ENCODE results near the gene TSSK2. TPM values are rescaled to one million over a fixed set of nuclear protein-coding genes. Genes with fewer than 3 reads are reported as not detected.
"Not testable (repeated sequence)": the region's sequence is repeated elsewhere in the genome, so short reads cannot be mapped to it uniquely, and the experiment has no call there.

Gene TSSK2
- total RNA-seq (2012; rRNA removed): not detected in 2 replicates

DNA sequence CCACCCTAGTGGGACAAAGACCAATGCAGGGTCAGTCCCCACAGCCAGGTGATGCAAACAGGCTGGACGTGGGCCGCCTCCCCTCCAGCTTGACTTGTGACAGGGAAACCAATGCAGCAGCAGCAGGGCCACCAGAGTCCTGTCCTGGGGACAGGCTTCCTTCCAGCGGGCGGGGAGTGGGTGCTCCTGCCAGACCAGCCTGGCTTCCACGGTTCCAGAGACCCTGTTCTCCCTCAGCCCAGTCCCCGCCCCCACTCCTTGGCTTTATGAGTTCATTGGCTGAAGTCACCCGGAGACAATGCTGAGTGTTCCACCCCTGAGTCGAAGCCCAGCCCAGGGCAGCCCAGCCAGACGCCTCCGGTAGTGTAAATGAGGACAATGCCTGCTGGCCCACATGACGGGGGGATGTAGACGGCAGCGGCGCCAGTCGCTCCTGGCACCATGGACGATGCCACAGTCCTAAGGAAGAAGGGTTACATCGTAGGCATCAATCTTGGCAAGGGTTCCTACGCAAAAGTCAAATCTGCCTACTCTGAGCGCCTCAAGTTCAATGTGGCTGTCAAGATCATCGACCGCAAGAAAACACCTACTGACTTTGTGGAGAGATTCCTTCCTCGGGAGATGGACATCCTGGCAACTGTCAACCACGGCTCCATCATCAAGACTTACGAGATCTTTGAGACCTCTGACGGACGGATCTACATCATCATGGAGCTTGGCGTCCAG, at the start of gene TSSK2:
TSS of gene TSSK2 (plus strand) at position 350 of the 726 bp plus-strand sequence. CDS start at position 442, 92 bp downstream.
- no peaks in the 10 kb centered on the region for H3K9me3 ChIP-seq (replicated peaks; ENCODE audit: low read length)
- H3K27me3 ChIP-seq (ENCODE audit: control insufficient read depth, insufficient read depth, low read length): no peaks in the 10 kb centered on the region
- no peak within 1 kb of the TSS for H3K4me3 ChIP-seq (ENCODE audit: low read length)
- no peak within 1 kb of the TSS for H3K9ac ChIP-seq (ENCODE audit: low read depth, low read length)
- H3K4me1 ChIP-seq (ENCODE audit: control insufficient read depth, insufficient read depth, low read length): no peaks in the 10 kb centered on the region
- H3K36me3 ChIP-seq (ENCODE audit: insufficient read depth, low read length): peaks cover 41% of the 10 kb centered on the region
- no peak within 1 kb of the TSS for H3K4me2 ChIP-seq (ENCODE audit: low read length)

DNA sequence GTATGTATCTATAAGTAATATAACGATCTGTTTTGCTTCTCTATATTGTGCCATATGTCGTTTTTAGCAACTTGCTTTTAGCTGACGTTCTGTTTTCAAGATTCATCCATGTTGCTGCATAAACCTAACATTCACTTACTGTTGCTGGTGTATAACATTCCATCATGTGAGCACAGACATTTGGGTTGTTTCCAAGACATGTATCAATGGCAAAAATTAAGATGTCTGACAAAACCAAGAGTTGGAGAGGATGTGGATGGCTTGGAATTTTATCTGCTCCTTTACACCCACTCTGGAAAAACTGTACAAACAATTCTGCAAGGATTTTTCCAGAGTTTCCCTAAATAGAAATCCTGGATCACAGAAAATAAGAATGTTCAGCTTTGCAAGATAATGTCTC, 49.8 kb upstream of the TSSK2 start:
- Histone ChIP-seq H3K4me2 (ENCODE audit: low read length) (no peak overlapping the region), H3K4me3 (ENCODE audit: low read length) (no peak overlapping the region), H3K9me3 (replicated peaks; ENCODE audit: low read length) (no peaks in the 10 kb centered on the region), H3K27me3 (ENCODE audit: control insufficient read depth, insufficient read depth, low read length) (no peaks in the 10 kb centered on the region), H3K9ac (ENCODE audit: low read depth, low read length) (no peak overlapping the region), H3K36me3 (ENCODE audit: insufficient read depth, low read length) (peaks cover 15% of the 10 kb centered on the region), H3K4me1 (ENCODE audit: control insufficient read depth, insufficient read depth, low read length) (peaks cover 11% of the 10 kb centered on the region)

DNA sequence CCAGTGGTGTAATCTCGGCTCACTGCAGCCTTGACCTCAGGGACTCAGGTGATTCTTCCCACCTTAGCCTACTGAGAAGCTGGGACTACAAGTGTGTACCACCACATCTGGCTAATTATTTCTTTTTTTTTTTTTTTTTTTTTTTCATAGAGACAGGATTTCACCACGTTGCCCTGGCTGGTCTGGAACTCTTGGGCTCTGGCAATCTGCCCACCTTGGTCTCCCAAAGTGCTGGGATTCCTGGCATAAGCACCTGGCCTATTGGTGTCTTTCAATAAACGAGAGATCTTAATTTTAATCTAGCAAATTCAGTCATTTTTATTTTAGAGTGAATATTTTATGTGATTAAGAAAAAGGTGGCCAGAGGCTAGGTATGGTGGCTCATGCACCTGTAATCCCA, 49.0 kb upstream of the TSSK2 start:
- H3K36me3 ChIP-seq (ENCODE audit: insufficient read depth, low read length): peaks cover 15% of the 10 kb centered on the region
- no peaks in the 10 kb centered on the region for H3K27me3 ChIP-seq (ENCODE audit: control insufficient read depth, insufficient read depth, low read length)
- H3K4me2 ChIP-seq (ENCODE audit: low read length): no peak overlapping the region
- no peak overlapping the region for H3K9ac ChIP-seq (ENCODE audit: low read depth, low read length)
- H3K4me3 ChIP-seq (ENCODE audit: low read length): no peak overlapping the region
- H3K4me1 ChIP-seq (ENCODE audit: control insufficient read depth, insufficient read depth, low read length): peaks cover 18% of the 10 kb centered on the region
- H3K9me3 ChIP-seq (replicated peaks; ENCODE audit: low read length): no peaks in the 10 kb centered on the region

DNA sequence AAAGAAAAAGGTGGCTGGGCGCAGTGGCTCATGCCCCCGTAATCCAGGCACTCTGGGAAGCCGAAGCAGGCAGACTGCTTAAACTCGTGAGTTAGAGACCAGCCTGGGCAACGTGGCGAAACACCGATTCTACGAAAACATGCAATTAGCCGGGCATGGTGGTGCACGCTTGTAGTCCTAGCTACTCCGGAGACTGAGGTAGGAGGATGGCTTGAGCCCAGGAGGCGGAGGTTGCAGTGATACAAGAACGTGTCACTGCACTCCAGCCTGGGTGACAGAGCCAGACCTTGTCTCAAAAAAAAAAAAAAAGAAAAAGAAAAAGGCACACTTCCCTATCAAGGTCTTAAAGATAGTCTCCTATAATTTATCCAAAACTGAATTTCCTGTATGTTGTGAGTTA, 48.3 kb upstream of the TSSK2 start:
- Histone ChIP-seq H3K9ac (ENCODE audit: low read depth, low read length) (no peak overlapping the region), H3K9me3 (replicated peaks; ENCODE audit: low read length) (no peaks in the 10 kb centered on the region), H3K4me3 (ENCODE audit: low read length) (no peak overlapping the region), H3K4me1 (ENCODE audit: control insufficient read depth, insufficient read depth, low read length) (peaks cover 20% of the 10 kb centered on the region), H3K36me3 (ENCODE audit: insufficient read depth, low read length) (peaks cover 16% of the 10 kb centered on the region), H3K27me3 (ENCODE audit: control insufficient read depth, insufficient read depth, low read length) (no peaks in the 10 kb centered on the region), H3K4me2 (ENCODE audit: low read length) (no peak overlapping the region)

DNA sequence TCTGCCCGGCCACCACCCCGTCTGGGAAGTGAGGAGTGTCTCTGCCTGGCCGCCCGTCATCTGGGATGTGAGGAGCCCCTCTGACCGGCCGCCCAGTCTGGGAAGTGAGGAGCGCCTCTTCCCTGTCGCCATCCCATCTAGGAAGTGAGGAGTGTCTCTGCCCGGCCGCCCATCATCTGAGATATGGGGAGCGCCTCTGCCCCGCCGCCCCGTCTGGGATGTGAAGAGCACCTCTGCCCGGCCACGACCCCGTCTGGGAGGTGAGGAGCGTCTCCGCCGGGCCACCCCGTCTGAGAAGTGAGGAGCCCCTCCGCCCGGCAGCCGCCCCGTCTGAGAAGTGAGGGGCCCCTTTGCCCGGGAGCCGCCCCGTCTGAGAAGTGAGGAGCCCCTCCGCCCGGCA, 47.0 kb upstream of the TSSK2 start:
- H3K9me3 ChIP-seq (replicated peaks; ENCODE audit: low read length); H3K4me3 ChIP-seq (ENCODE audit: low read length); H3K27me3 ChIP-seq (ENCODE audit: control insufficient read depth, insufficient read depth, low read length); H3K4me2 ChIP-seq (ENCODE audit: low read length); H3K9ac ChIP-seq (ENCODE audit: low read depth, low read length): not testable (repeated sequence)
- Histone ChIP-seq H3K4me1 (ENCODE audit: control insufficient read depth, insufficient read depth, low read length) (peaks cover 20% of the 10 kb centered on the region), H3K36me3 (ENCODE audit: insufficient read depth, low read length) (peaks cover 23% of the 10 kb centered on the region)

DNA sequence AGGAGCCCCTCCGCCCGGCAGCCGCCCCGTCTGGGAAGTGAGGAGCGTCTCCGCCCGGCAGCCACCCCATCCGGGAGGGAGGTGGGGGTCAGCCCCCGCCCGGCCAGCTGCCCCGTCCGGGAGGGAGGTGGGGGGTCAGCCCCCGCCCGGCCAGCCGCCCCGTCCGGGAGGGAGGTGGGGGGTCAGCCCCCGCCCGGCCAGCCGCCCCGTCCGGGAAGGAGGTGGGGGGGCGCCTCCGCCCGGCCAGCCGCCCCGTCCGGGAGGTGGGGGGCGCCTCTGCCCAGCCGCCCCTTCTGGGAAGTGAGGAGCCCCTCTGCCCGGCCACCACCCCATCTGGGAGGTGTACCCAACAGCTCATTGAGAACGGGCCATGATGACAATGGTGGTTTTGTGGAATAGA, 46.5 kb upstream of the TSSK2 start:
- peaks cover 23% of the 10 kb centered on the region for H3K36me3 ChIP-seq (ENCODE audit: insufficient read depth, low read length)
- peaks cover 20% of the 10 kb centered on the region for H3K4me1 ChIP-seq (ENCODE audit: control insufficient read depth, insufficient read depth, low read length)
- H3K9ac ChIP-seq (ENCODE audit: low read depth, low read length); H3K27me3 ChIP-seq (ENCODE audit: control insufficient read depth, insufficient read depth, low read length); H3K4me2 ChIP-seq (ENCODE audit: low read length); H3K9me3 ChIP-seq (replicated peaks; ENCODE audit: low read length); H3K4me3 ChIP-seq (ENCODE audit: low read length): not testable (repeated sequence)

DNA sequence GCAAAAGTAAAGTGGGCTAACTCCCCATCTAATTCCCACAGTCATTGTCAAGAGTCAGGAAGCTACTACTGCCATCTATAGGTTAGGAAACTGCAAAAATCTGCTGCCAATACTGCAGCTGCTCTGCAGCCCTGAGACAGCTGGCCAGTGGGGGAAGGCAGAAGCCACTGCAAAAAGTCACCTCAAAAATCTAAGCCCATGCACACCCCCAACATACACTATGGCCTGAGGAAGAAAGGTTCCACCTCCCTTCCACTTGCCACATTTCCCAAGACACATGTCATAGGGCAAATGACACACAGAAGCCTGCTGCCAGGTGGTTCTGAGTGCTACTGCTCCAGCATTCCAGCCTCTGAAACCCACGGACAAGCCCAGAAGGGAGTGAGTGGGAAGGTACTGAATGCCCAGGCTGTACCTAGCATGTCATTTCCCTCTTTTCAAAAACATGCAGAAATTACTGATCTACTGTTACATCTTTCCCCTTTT, 45.8 kb upstream of the TSSK2 start:
- Histone ChIP-seq H3K36me3 (ENCODE audit: insufficient read depth, low read length) (peaks cover 19% of the 10 kb centered on the region), H3K4me3 (ENCODE audit: low read length) (no peak overlapping the region), H3K9me3 (replicated peaks; ENCODE audit: low read length) (no peaks in the 10 kb centered on the region), H3K9ac (ENCODE audit: low read depth, low read length) (no peak overlapping the region), H3K27me3 (ENCODE audit: control insufficient read depth, insufficient read depth, low read length) (no peaks in the 10 kb centered on the region), H3K4me2 (ENCODE audit: low read length) (no peak overlapping the region), H3K4me1 (ENCODE audit: control insufficient read depth, insufficient read depth, low read length) (peaks cover 20% of the 10 kb centered on the region)

DNA sequence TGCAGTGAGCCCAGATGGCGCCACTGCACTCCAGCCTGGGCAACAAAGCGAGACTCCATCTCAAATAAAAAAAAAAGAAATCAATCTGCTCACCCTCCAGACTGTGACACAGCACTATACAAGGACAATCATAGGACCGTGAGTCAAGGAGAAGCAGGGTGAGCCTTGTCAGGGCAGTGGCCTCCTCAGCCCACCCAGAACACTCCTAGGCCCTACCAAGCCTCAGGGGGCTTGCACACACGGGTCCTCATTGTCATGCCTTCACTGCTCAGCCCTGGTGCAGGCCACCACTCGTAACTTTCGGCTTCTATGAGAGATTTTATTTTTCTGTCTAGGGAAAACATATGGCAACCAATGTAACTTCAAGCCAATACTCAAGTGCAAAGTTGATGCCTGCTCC, 44.7 kb upstream of the TSSK2 start:
- no peak overlapping the region for H3K9ac ChIP-seq (ENCODE audit: low read depth, low read length)
- no peak overlapping the region for H3K4me2 ChIP-seq (ENCODE audit: low read length)
- no peaks in the 10 kb centered on the region for H3K27me3 ChIP-seq (ENCODE audit: control insufficient read depth, insufficient read depth, low read length)

DNA sequence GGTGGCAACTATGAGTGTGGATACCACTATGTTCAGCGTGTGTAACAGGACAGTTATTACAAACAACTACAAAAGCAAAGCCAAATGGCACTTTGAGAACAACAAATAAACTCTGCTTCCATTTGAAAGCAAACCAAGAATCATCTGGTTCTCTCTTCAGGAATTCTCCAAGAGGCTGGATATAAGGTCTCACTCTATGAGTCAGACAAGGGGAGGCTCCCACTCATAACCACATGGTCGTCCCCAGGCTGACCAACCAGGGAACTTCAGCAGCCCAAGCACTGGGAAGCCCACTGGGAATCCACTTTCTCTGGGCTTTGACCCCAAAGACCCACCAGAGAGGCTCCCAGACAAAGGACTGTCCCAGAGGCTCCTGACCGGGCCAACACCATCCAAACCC, 44.2 kb upstream of the TSSK2 start:
- Histone ChIP-seq H3K9ac (ENCODE audit: low read depth, low read length) (no peak overlapping the region), H3K27me3 (ENCODE audit: control insufficient read depth, insufficient read depth, low read length) (no peaks in the 10 kb centered on the region), H3K4me3 (ENCODE audit: low read length) (peak overlapping the region; percentile 22), H3K4me2 (ENCODE audit: low read length) (no peak overlapping the region), H3K9me3 (replicated peaks; ENCODE audit: low read length) (no peaks in the 10 kb centered on the region), H3K36me3 (ENCODE audit: insufficient read depth, low read length) (peaks cover 11% of the 10 kb centered on the region), H3K4me1 (ENCODE audit: control insufficient read depth, insufficient read depth, low read length) (peaks cover 20% of the 10 kb centered on the region)

More for the DNA sequence above, 44.7 kb upstream of the TSSK2 start:
- no peaks in the 10 kb centered on the region for H3K9me3 ChIP-seq (replicated peaks; ENCODE audit: low read length)
- peak overlapping the region; percentile 22 for H3K4me3 ChIP-seq (ENCODE audit: low read length)
- H3K4me1 ChIP-seq (ENCODE audit: control insufficient read depth, insufficient read depth, low read length): peaks cover 20% of the 10 kb centered on the region
- peaks cover 11% of the 10 kb centered on the region for H3K36me3 ChIP-seq (ENCODE audit: insufficient read depth, low read length)

DNA sequence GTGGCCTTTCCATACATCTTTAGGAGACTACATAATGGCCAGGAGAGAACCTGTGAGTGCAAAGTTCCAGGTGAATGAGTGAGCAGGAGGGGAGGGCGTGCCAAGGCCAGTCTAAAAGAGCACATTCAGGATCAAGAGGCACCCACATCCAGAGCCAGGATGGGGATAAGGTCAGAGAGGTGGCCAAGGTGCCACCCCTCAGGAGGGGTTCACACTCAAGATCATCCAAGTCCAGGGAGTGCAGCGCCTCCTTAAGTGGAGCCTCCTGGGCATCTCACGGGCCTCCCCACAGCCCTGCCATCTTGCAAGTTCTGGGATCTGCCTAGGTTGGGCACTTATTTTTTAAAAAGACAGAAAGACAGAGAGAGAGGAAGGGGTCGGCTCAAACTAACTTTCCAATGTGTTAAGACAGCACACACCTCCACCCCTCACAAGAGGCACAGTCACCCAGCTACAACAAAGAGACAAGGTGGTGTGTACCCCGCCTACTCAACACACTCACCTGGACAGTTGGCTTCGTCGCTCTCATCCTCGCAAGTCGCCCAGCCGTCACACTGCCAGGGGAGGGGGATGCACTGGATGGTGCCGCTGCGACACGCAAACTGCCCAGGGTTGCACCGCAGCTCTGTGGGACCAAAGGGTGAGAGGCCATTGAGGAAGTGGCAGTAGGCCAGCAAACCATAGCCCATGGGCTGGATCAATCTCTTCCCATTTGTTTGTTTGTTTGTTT, 42.1 kb upstream of the TSSK2 start:
- no peaks in the 10 kb centered on the region for H3K9me3 ChIP-seq (replicated peaks; ENCODE audit: low read length)
- no peaks in the 10 kb centered on the region for H3K27me3 ChIP-seq (ENCODE audit: control insufficient read depth, insufficient read depth, low read length)
- H3K4me1 ChIP-seq (ENCODE audit: control insufficient read depth, insufficient read depth, low read length): peaks cover 20% of the 10 kb centered on the region
- H3K4me2 ChIP-seq (ENCODE audit: low read length): no peak overlapping the region
- no peak overlapping the region for H3K9ac ChIP-seq (ENCODE audit: low read depth, low read length)
- no peak overlapping the region for H3K4me3 ChIP-seq (ENCODE audit: low read length)
- peaks cover 8% of the 10 kb centered on the region for H3K36me3 ChIP-seq (ENCODE audit: insufficient read depth, low read length)

DNA sequence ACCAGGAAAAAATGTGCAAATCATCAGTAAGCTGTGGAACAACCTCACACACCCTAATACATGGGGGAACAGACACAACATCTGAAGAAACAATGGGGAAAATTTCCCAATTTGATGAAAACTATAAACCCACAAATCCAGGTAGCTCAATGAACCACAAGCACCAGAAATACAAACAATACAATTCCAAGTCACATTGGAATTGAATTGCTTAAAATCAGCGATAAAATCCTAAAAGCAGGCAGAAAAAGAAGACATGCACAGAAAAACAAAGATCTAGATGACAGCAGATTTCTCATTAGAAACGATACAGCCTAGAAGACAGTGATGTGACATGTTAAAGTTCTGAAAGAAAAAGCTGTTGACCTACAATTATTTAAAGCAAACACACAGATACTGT, 40.9 kb upstream of the TSSK2 start:
- peaks cover 20% of the 10 kb centered on the region for H3K4me1 ChIP-seq (ENCODE audit: control insufficient read depth, insufficient read depth, low read length)
- no peaks in the 10 kb centered on the region for H3K27me3 ChIP-seq (ENCODE audit: control insufficient read depth, insufficient read depth, low read length)
- no peak overlapping the region for H3K4me2 ChIP-seq (ENCODE audit: low read length)
- H3K9ac ChIP-seq (ENCODE audit: low read depth, low read length): no peak overlapping the region
- no peaks in the 10 kb centered on the region for H3K9me3 ChIP-seq (replicated peaks; ENCODE audit: low read length)
- no peak overlapping the region for H3K4me3 ChIP-seq (ENCODE audit: low read length)
- peaks cover 8% of the 10 kb centered on the region for H3K36me3 ChIP-seq (ENCODE audit: insufficient read depth, low read length)
